HG03097 (cell line): ENCODE measurements around the gene OR52N1.

Experiments
- ATAC-seq: cut with Tn5 transposase; IDR thresholded peaks from one replicate; pipeline ENCODE4 v1.9.1; 2021; ENCODE audit not compliant: unreplicated experiment, low FRiP score

The OR52N1 gene

GRCh38 chr11:5791165-5791564 is at the start of gene OR52N1:
Gene OR52N1, minus strand, starts transcription at chr11:5791265. Its CDS starts 2,449 bp downstream, at chr11:5788816.
- no peak for ATAC-seq

GRCh38 chr11:5837695-5838094 is 46.6 kb upstream of the OR52N1 start:
- ATAC-seq, result no peak

- ATAC-seq, result no peak
Observed at GRCh38 chr11:5833446-5833845, 42.4 kb upstream of the OR52N1 start.

- ATAC-seq, result no peak
Observed at GRCh38 chr11:5831196-5831829, 40.2 kb upstream of the OR52N1 start.

GRCh38 chr11:5818245-5818886 is 27.3 kb upstream of the OR52N1 start:
- peak; percentile 56 for ATAC-seq

- ATAC-seq, result no peak
Observed at GRCh38 chr11:5815534-5815933, 24.5 kb upstream of the OR52N1 start.

GRCh38 chr11:5809905-5810795 is 19.1 kb upstream of the OR52N1 start:
- ATAC-seq, result no peak

- ATAC-seq, result peak; percentile 22
Observed at GRCh38 chr11:5809122-5809519, 18.1 kb upstream of the OR52N1 start.

GRCh38 chr11:5808500-5809121 is 17.5 kb upstream of the OR52N1 start, which contains the start of gene OR52N2:
Gene OR52N2, plus strand, starts transcription at chr11:5808924. Its CDS starts 11,412 bp downstream, at chr11:5820336.
- ATAC-seq, result peak; percentile 87

- ATAC-seq, result no peak
Observed at GRCh38 chr11:5807580-5807979, 16.5 kb upstream of the OR52N1 start.

GRCh38 chr11:5803982-5804381 is 12.9 kb upstream of the OR52N1 start:
- no peak for ATAC-seq

- ATAC-seq, result no peak
Observed at GRCh38 chr11:5796541-5796940, 5.5 kb upstream of the OR52N1 start.

- no peak for ATAC-seq
Observed at GRCh38 chr11:5783255-5783654, 7.8 kb downstream of the OR52N1 start, which contains the start of gene OR52N5. Gene OR52N5, minus strand, starts transcription at chr11:5783355. Its CDS starts 4,721 bp downstream, at chr11:5778634.

GRCh38 chr11:5767056-5767455 is 24.0 kb downstream of the OR52N1 start:
- no peak for ATAC-seq

GRCh38 chr11:5753943-5754342 is 37.1 kb downstream of the OR52N1 start, which contains the start of gene OR52N4:
Gene OR52N4, plus strand, starts transcription at chr11:5754243. Its CDS starts 498 bp downstream, at chr11:5754741.
- ATAC-seq, result no peak

GRCh38 chr11:5749836-5750235 is 41.2 kb downstream of the OR52N1 start:
- ATAC-seq, result no peak

- ATAC-seq, result no peak
Observed at GRCh38 chr11:5746614-5747013, 44.5 kb downstream of the OR52N1 start.

GRCh38 chr11:5738431-5738830 is 52.6 kb downstream of the OR52N1 start:
- no peak for ATAC-seq

GRCh38 chr11:5737670-5738392 is 53.2 kb downstream of the OR52N1 start:
- ATAC-seq, result no peak

- ATAC-seq, result no peak
Observed at GRCh38 chr11:5737091-5737490, 54.0 kb downstream of the OR52N1 start.
